22Rv1 (cell line): ENCODE results near the gene TERB1.

ENCODE experiments used
- H3K27ac ChIP-seq: fragments of 450-650 bp; 2 replicates; pipeline ENCODE4 v1.5.1; 2017
- CTCF ChIP-seq: fragments of 450-650 bp; IDR thresholded peaks from 2 replicates; pipeline ENCODE4 v1.5.1; 2017; ENCODE audit warnings: mild to moderate bottlenecking
- ZFX ChIP-seq: fragments of 450-650 bp; IDR thresholded peaks from 2 replicates; pipeline ENCODE4 v1.6.1; 2017; ENCODE audit warnings: antibody characterized with exemption, borderline replicate concordance

Gene TERB1

GRCh38 chr16:66711581-66711980 is 89.8 kb downstream of the TERB1 start:
- no peak overlapping the region for H3K27ac ChIP-seq
- no peak for TF ChIP-seq CTCF
- TF ChIP-seq ZFX = no peak

GRCh38 chr16:66706506-66706880 is 94.9 kb downstream of the TERB1 start:
- no peak overlapping the region for H3K27ac ChIP-seq
- TF ChIP-seq ZFX (no peak), CTCF (no peak)

- TF ChIP-seq CTCF = no peak
- TF ChIP-seq ZFX = no peak
- H3K27ac ChIP-seq = no peak overlapping the region
Observed at GRCh38 chr16:66705790-66706505, 95.4 kb downstream of the TERB1 start.
